Stimulated activated CD8-positive, alpha-beta memory T cell treated with anti-CD3 and anti-CD28 coated beads, Interleukin-7, amount 100 ng/mL, for 4 hours (primary cell): Measurements from ENCODE around the gene WWOX.
"Not testable (repeated sequence)": the region's sequence is repeated elsewhere in the genome, so short reads cannot be mapped to it uniquely, and the experiment has no call there.

ENCODE experiments used
- DNase-seq, 2 donors: peaks; one replicate each; pipeline ENCODE4 v3.0.0-alpha.2; 2020; ENCODE audit warnings: low read depth in 2 of 2

The WWOX gene

DNA sequence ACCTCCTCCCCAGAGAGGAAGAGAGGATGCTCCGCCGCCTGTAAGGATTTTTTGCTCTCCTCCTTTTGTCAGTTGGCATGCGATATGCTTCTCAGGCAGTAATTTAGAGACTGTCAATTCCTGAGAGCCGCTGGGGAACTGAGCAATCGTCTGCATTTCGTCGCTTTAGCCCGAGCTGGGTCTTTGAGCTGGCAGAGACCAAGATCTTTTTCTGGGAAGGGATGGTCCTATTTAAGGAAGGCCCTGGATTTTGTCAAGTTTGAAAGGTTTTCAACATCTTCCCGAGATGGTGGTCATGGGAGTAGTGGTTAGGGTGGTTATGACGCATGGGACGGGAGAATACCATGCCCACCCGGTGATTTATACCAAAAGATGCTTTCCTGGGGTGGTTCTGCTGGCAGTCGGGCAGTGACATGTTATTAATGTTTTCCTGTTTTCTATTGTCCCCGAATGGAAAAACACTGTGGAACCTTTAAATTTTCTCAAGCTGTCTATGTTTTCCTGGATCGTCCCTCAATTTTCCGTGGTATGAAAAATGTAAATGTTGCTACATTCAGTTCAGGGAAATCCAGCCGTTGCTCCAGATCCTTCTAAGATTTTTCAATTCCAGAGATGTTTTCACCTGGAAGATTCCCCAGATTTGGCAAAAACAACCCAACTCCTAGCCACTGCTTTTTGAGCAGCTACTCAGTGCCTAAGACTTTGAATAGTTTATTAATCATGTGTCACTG, 914.6 kb downstream of the WWOX start:
- DNase-seq = no peak

DNA sequence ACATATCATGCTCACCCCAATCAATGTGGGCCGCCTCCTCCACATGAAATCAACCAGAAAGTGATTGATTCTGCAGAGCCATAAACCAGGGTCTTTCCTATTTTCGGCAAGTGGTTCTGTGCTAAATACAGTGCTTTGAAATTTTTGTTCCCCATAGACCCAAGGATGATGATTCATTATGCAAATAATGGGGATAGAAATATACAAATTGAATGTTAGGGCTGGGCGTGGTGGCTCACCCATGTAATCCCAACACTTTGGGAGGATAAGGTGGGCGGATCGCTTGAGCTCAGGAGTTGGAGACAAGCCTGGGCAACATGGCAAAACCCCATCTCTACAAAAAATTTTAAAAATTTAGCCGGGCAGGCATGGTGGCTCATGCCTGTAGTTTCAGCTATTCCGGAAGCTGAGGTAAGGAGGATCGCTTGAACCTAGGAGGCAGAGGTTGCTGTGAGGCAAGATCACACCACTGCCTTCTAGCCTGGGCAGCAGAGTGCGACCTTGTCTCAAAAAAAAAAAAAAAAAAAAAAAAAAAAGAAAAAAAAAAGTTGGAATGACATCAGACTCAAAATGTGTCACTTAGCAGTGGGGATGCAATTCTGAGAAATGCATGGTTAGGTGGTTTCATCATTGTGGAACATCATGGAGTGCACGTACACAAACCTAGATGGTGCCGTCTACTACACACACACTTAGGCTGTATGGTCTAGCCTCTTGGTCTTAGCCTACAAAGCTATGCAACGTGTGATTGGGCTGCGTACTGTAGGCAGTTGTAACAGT, 919.4 kb downstream of the WWOX start:
- DNase-seq = no peak

DNA sequence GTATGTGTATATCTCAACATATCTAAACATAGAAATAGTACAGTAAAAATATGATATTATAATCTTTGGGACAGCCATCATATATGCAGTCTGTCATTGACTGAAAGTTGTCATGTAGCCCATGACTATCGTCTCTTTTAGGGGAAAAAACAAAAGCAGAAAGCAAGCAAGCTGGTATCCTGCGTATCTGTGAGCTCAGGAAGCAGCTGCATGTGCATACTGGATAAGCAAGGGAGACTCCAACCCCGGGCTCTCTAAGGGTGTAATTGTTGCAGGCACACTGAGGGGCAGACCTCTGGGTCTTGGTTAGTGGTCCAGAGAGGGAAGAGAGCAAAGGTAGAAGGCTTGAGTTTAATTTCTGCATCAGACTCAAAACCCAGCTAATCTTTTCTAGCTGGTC, 920.0 kb downstream of the WWOX start:
- DNase-seq = no peak

DNA sequence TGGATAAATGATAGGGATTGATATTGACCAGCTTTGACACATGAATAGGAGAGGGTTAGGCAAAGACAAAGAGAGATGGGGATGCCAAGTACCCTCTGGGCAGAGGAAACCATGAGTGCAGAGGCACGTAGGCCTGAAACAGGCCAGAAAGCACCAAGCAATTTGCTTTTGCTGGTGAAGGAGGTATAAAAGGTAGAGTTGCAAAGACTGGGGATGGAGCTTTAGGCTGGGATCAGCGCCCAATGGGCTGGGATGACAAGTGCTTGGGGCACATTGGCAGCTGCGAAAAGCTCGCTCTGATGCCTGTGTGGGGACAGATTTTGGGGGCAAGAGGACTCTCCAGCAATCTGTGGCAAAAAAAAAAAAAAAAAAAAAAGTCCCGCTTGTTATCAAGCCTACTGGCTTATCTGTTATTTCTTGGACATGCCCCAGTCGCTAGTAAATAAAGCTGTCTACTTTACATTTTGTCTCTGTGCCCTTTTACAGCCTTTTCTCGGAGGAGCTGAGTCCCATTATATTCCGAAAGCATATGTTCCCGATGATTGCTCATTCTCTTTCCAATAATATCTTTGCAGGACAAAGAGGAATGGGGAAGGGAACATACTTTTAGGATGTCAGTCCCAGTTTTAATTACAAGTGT, 922.7 kb downstream of the WWOX start:
- DNase-seq = no peak

DNA sequence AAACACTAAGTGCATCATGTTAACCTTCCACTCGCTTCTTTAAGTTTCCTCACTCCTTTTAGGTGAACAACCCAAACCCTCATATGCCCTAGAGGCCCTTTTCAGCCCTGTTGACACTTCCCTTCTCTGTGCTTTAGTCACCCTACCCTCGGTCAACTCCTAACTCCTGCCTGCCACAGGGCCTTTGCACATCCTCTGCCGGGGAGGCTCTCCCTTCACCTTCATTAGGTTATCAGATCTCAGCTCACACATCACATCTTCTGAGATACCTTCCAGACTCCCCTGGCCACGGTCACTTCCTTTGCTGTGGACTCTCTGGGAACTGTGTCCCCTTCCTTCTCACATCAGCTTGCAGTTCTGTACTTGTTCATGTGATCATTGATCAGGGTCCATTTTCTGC, 926.7 kb downstream of the WWOX start:
- DNase-seq = no peak

DNA sequence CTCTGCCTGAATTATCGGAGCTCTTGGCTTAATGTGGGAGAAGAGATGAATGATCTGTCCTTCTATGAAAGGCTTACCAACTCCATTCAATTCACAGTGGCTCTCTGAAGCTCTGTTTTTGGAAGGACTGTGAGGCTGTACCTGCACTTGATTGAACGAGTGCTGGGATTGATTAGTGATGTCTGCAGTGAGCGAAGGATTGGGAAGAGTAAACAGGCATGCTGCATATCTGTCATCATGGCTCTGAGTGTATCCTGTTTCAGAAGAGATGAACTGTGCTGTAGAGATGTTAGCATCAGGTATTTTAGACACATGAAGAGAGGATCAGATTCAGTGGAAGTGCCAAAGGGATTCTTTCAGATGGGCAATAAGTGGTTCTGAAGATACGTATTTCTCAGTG, 937.1 kb downstream of the WWOX start:
- no peak for DNase-seq

DNA sequence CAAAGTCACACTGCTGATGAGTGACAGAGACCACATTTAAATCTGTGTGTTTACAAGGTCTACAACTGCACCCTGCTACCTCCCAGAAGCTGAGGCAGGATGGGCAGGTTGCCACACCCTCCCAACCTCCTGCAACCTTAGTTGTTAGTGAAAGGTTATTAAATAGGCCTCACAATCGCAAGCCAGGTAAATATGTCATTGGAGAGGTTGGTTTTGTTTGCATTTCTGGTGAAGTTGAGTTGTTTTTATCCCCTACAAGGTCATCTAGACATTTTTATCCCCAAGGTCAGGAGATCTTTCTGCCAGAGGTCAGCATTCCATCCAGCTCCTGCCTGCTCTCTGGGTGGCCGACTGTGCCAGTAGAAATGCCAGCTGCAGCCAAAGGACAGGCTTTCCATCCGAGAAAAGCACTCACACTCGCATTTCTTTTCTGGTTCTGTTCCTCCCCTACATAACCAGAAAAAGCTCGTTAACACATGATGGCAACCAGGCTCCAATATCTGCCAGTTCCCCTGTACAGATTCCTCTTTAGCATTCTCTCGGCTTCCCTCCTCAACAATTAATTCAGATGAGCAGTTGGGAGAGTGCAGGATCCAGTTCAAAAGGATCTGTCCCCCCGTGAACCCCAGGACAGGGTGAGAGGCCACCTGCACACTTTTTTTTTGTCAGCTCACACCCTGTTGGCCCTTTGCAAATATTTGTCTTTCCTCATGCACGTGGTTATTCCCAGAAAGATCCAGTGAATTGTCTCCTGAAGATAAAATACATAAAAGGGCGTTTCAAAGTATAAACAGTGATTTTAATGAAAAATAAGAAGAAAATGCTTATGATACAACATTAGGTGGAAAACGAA, 938.3 kb downstream of the WWOX start:
- no peak for DNase-seq

DNA sequence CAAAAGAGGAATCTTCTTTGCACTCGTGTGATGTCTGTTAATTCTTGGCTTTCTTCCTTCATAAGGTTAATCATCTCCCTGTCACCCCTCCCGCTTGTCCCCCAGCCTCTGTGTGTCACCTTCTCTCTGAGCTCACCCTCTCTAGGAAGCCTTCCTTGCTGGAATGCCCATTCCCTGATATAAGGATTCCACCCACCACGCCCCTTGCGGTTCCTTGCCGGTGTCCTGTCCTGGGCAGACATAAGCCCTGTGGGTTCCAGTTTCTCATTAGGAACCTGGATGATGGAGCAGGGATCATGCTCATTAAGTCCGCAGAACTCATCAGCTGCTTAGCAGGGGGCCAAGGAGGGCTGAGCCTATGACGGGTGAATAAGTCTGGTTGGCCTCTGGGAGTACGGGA, 941.8 kb downstream of the WWOX start:
- DNase-seq = no peak

DNA sequence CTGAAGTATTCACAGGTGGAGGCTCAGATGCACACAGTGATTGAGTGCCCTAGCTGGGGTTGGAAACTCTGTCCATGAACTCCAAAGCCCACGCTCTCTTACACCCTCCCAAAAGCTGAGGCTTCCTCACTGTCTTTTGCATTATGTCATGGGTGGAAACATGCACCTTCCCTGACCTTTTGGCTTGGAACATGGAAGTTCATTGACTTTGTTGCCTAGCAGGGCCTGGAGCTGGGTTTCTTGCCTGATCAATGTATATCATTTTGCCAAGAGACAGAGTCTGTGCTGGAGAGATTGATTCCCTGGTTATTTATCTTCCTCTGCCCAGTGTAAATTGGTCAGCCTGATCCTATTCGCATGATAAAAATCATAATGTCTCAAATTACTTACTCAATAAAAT, 942.7 kb downstream of the WWOX start:
- DNase-seq = no peak

DNA sequence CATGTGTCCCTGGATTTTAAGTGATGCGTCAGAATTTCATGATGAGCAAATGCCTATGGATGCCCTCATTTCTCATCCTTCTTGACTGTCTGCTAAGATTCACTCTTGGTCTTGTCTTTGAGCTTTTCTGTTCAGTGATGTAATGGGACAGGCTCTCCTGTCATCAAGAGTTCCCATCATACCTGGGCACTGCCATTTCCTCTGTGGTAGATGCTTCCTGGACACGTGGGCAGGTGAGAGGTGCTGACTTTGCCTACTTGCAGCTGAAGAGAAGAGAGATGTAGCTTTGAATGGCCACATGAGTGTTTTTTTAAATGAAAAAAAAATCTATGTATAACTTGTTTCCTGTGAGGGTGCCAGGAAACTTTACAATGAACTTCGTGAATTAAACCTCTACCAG, 943.4 kb downstream of the WWOX start:
- peak in 1 of 2 donors; percentile 12 for DNase-seq

DNA sequence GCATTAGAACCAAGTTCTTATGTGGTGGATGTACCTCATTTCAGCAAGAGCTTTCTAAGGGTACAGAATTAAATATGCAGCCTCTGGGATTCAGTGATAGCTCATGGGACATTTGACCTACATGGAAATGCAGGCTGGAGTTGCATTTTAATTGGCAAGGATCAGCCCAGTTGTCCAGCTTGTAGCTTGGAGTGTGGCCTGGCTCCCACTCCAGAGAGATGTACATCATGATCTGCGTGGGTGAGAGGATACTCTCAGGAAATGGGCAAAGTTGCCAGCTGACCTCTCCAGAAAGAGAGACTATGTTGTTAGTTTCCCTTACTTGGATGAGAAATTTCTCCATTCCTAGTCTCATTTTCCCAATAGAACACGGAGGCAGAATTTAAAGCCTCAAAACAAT, 945.7 kb downstream of the WWOX start:
- DNase-seq = no peak

DNA sequence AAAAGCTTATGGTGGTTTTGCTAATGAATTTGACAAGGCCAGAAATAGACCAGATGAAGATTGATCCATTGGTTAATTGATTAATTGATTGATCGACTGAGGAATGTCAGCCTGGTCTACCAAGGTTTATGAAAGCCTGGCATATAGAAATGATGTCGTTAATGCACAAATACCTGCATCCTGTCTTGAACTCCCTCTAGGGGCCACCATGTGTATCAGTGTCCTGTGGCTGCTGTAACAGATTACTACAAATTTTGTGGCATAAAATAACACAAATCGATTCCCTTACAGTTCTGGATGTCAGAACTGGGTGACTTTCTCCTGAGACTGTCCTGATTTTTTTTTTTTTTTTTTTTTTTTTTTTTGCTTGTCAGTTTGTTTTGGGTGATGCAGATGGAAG, 947.9 kb downstream of the WWOX start:
- DNase-seq = no peak

DNA sequence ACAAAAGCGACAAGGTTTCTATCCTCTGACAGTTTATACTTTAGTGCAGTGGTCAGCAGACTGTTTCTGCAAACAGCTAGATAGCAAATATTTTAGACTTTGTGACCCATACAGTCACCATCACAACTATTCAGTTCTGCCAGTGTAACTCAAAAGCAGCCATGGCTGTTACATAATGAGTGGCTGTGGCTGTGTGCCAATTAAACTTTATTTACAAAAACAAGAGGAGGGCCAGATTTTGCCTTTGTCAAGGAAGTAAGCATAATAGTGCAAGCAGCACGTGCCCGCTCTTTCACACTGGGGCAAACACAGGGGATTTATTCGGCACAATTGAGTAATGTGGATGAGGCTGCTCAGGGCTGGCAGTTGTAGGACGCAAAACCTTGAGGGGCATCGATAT, 949.6 kb downstream of the WWOX start:
- no peak for DNase-seq

DNA sequence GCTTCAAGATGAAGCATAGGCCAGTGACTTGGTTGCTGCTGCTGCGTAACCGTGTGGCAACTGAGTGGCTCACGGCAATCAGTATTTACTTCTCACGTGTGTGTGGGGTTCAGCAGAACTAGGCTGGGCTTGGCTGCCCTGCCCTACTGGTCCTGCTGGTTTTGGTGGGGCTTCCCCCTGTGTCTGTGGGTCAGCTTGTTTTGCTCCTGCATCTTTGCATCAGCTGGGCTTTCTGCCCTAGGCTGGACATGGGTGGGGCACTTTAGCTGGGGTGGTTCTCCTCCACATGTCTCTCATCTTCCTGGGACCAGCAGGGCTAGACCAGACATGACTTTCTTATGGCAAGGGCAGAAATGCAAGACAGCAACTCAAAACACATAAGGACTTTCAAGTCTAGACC, 950.6 kb downstream of the WWOX start:
- DNase-seq = no peak

DNA sequence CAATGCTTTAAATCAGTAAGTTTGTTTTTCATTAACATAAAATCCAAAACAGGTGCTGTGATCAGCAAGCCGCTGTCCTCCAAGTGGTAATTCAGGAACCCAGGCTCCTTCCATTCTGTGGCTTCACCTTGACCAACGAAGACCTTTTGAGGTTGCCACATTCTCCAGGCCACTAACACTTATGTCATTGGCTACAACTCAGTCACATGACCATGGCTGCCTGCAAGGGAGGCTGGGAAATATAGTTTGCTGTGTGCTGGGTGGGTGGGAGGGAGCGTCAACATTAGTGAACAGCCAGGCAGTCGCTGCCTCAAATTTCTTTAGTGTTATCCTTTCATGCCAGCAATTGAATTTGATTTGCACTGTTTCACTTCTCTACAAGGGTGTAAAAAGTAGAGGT, 951.9 kb downstream of the WWOX start:
- no peak for DNase-seq

DNA sequence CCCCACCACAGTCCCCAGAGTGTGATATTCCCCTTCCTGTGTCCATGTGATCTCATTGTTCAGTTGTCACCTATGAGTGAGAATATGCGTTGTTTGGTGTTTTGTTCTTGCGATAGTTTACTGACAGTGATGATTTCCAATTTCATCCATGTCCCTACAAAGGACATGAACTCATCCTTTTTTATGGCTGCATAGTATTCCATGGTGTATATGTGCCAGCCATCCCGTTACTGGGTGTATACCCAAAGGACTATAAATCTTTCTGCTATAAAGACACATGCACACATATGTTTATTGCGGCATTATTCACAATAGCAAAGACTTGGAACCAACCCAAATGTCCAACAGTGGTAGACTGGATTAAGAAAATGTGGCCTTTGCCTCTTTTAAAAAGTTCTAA, 952.7 kb downstream of the WWOX start:
- DNase-seq = not testable (repeated sequence)

DNA sequence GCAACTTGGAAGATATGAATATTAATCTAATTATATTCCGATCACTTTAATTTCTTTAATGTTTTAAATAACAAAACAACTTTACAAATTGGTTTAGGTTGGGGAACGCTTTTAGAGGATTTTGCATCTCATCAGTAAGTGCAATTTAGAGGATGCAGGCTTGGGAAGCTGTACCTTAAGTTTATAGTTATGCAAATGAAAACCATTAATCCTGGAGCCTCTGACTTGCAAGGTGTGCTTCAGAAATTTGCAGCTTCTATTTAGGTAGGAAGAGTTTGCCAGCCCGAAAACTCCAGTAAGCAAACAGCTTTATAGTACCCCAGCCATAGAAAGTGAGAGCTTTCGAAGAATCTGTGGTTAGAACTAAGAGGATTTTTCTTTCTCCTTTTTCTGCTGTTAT, 954.1 kb downstream of the WWOX start:
- DNase-seq = no peak

DNA sequence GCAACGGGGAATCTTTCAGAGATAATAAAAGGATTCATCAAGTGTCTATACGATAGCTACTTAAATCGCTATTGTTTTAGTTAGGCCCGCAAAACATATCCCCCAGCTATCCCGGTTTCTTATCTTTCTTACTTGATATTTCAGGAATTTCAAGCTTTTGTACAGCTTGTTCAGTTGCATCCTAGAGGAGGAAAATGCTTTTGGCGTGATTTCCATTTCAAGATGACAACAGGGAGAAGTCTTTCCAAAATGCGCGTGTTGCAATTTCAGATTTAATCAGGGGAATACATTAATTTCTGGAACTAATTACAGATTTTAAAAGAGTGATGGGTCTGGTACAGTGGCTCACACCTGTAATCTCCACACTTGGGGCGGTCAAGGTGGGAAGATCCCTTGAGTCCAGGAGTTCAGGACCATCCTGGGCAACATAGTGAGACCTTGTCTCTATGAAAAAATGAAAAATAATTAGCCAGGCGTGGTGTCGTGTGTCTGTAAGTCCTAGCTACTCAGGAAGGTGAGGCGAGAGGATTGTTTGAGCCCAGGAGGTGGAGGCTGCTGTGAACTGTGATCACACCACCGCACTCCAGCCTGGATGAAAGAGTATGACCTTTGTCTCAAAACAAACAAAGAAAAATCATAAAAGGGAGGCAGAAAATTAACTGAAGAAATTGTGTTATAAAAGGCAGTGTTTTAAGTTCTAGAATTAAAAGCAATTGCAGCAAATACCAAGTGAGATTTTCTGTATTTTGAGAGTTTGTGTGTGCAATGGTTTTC, 954.9 kb downstream of the WWOX start:
- no peak for DNase-seq

DNA sequence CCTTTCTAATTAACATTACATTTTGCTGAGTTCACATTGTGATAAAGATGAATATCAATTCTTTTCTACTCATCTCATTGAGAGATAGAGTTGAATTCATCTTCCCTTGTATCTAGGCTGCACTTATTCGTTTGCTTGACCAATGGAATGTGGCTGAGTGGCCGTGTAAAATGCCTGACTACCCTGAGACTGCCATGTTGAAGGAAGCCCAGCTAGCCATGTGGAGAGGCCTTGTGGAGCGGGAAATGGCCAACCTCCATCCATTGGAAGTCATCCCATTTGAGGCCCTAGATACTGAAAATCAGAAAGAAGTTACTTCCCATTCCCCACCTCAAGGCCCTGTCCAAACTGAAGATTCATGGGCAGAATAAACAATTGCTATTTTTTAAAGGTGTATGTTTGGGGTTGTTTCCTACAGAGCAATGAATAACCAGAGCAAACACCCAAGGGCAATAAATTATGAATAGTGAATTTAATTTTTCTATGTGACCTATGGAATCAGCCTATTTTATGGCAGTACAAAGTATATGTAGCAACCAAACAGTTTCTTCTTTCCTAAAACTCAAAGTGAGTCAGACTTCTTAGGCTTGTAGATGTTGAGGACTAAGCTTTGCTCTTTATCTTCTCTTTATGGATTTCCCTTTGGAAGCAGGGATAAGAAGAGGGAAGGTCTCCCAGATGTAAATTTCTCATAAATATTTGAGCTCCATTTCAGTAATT, 956.0 kb downstream of the WWOX start:
- DNase-seq = no peak

DNA sequence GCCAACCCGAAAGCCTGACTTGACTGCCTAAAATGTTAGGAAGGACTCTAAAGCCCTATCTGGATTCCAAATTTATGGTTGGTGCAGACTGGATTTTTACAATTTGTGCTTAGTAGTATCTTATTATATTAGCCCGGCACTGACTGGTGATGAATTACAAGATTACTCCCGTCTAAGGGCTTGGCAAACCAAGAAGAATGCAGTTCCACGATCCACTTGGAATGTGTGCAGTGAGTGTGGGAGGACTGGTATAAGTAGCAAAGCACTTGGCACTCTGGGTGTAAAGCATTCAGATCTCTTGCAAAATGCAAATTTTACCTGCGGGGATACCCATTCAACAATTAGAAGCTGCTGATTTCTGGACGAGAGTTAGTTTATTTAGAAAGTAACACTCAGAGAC, 961.7 kb downstream of the WWOX start:
- DNase-seq = no peak

DNA sequence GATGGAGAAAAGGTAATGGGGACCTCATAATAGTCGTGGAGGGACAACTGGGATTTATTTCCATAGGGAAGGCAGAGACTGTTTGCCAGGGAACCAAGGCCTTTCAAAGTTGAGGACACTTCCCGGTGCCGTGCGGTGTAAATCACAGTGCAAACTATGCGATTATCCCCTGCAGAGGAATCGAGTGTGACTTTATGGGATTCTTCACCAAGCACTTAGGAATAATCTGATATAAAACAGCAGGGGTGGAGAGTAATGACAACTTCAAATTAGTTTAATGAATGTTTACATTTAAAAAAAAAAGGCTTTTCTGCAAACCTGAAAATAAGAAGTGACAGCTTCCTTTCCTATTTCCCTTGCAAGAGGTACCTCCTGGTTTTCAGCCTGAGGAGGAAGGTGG, 962.9 kb downstream of the WWOX start:
- DNase-seq = no peak
